Middle frontal gyrus (tissue), 1 donor: ENCODE results near the gene RXRA.

ENCODE experiments used
- DNase-seq: peaks from one replicate; pipeline ENCODE4 v3.0.0-alpha.2; 2015; ENCODE audit warnings: low spot score; ENCODE audit errors: extremely low spot score

The RXRA gene

GRCh38 chr9:134396825-134397224 is 70.6 kb downstream of the RXRA start:
- DNase-seq, result no peak

DNA sequence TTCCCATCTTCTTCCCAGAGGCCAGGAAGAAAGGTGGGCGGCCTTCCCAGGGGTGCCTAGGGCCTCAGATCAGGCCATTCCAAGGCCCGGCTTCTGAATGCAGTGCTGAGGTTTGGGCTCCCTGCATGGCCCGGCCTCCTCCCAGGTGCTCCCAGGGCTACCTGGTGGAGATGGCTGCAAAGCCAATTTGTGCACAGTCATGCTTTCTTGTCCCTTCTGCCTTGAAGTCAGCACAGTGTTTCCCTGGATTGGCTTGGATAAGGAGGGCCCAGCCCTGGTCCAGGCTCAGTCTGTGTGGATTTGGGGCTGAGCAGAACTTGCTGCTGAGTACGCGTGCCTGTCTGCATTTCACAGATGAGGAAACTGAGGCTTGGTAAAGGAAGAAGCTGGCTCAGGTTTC is 72.5 kb downstream of the RXRA start:
- no peak for DNase-seq

- no peak for DNase-seq
Measured at GRCh38 chr9:134399435-134400056, 73.3 kb downstream of the RXRA start.

GRCh38 chr9:134400283-134400682 is 74.0 kb downstream of the RXRA start:
- no peak for DNase-seq

GRCh38 chr9:134401391-134401790 is 75.1 kb downstream of the RXRA start:
- no peak for DNase-seq

GRCh38 chr9:134402182-134402581 is 75.9 kb downstream of the RXRA start:
- no peak for DNase-seq

DNA sequence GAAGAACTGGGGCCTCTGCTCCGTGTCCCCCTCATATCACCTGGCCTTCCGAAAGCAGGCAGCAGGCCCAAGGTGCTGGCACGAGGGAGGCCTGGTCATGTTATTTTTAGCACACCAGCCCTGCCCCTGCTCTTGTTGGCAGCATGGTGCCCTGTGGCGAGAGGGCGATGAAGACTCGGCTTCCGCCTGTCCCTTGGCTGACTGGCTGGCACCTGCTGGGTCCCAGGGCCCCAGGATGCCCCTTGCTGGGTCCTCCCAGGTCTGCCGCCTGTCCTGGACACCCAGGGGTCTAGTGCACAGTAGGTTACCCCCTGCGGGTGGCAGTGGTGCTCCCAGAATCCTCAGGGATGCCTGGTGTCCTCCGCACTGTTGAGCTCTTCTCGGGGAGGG is 77.0 kb downstream of the RXRA start:
- DNase-seq, result no peak

GRCh38 chr9:134403682-134404301 is 77.5 kb downstream of the RXRA start:
- no peak for DNase-seq

- no peak for DNase-seq
Measured at GRCh38 chr9:134404376-134405358, 78.4 kb downstream of the RXRA start.

- no peak for DNase-seq
Measured at GRCh38 chr9:134405527-134405926, 79.3 kb downstream of the RXRA start.

GRCh38 chr9:134406366-134407120 is 80.3 kb downstream of the RXRA start:
- no peak for DNase-seq

DNA sequence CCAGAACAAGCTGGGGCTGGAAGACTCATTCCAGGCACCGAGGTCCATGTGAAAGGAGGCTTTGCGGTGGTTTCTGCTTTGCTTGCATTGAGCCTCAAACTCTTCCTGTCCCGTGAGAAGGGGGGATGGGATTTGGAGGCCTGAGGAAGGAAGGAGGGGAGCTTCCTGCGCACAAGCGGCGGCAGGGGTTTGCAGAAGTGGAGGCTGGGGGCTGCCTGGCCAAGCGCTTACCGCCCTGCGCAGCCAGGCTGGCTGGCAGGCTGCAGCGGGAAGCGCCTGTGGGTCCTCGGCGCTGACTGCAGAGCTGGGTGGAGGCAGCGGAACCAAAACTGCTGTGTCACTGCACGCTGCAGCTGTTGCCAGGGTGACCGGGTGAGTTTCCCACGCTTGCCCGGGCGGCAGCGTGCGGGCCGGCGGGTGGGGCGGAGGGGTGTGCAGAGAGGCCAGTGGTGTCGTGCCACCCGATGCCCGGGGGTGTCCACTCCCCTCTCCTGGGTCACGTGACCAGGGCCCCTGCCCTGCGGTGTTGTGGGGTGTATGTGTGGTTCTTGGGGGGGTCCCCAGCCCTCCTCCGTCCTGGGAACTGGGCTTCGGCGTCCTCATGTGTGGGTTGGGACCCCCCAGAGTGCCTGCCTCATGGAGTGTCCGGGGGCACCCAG is 81.0 kb downstream of the RXRA start:
- peak; percentile 82 for DNase-seq

DNA sequence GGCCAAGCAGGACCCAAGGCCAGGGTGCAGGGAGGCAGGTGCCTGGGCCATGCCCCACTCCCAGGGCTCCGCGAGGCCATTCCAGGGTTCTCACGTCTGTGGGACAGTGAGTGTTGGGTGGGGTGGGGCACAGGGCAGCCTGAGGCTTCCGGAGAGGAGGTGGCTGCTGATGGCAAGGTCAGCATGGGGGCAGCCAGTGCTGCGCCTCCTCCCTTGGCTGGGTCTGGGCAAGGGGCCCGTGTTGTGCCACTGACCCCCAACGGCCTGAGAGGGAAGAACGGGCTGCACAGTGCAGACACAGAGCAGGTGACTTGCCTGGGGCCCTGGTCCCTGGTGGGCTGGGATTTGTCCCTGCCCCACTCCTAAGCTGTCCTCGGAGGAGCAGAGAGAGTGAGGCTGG is 82.1 kb downstream of the RXRA start:
- DNase-seq, result no peak

DNA sequence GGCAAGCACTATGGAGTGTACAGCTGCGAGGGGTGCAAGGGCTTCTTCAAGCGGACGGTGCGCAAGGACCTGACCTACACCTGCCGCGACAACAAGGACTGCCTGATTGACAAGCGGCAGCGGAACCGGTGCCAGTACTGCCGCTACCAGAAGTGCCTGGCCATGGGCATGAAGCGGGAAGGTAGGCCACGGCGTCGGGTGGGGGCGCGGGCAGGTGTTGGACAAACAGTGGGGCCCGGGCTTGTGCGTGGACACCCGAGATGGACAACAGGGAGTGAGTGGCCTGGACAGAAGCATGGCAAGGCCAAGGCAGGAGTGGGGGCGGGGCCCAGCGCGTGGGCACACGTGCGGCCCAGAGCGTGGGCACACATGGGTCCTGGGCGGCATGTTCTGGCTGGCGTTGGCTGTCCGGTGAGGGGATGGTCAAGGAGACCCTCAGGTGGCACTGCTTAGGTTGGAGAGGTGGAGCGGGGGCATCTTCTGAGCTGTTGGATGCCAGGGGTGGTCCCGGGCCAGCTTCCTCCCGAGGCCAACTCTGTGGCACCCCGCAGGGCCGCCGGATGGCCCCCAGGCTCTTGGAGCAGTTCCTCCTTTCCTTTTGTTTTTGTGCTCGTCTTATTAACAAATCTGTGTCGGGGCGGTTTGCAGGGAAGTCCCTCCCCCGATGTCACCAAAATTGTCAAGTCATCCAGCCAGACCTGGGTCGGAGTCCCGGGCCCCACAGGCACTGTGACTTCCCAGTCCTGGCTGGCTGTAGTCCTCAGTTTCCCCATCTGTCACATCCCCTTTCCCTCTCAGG is 82.9 kb downstream of the RXRA start:
- DNase-seq, result no peak

DNA sequence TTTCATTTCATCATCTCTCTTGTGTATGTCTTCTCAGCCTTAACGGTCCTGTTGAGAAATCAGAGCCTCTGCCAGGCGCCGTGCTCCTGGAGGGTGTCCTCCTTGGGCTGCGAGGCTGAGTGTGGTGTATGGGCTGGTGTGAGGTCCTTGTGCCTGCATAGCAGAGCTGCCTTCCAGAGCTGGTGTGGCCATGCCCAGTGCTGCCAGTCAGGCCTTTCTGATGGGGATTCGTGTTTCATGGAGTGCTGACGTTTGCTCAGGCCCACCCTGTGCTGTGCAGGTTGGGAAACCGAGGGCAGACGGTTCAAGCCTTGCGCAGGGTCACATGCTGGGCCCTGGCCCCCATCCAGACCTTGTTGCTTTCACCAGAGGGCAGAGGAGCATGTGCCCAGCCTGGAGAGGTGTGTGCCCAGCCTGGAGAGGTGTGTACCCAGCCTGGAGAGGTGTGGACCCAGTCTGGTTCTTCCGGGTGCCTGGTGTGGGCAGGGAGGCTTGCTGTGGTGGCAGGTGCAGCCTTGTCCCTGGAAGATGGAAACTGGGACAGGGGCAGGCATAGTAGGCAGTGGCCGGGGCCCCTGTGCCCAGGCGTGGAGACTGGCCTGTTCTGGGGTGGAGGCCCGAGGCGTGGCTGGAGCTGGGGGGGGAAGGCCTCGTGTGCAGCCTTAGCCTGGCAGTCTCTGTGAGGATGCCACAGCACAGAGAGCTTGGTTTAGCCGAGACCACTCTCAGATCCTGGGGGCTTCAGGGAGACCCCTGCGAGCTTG is 84.0 kb downstream of the RXRA start:
- no peak for DNase-seq

DNA sequence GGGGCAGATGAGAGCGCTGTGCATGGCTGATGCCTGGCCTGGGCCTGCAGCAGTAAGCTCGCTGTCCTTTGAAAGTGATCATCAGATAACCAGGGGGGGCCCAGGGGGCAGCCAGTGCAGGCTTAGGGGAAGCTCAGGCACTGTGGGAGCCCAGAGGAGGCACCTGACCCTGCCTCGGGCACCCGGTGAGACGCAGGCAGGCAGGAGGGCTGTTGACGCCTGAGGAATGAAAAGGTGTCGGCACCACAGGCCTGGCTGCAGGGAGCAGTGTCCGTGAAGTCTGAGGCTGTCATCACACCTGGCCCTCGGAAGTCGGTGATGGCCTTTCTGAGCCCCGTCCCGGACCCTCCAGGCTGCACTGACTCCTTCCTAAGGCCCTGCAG is 84.6 kb downstream of the RXRA start:
- DNase-seq, result no peak

DNA sequence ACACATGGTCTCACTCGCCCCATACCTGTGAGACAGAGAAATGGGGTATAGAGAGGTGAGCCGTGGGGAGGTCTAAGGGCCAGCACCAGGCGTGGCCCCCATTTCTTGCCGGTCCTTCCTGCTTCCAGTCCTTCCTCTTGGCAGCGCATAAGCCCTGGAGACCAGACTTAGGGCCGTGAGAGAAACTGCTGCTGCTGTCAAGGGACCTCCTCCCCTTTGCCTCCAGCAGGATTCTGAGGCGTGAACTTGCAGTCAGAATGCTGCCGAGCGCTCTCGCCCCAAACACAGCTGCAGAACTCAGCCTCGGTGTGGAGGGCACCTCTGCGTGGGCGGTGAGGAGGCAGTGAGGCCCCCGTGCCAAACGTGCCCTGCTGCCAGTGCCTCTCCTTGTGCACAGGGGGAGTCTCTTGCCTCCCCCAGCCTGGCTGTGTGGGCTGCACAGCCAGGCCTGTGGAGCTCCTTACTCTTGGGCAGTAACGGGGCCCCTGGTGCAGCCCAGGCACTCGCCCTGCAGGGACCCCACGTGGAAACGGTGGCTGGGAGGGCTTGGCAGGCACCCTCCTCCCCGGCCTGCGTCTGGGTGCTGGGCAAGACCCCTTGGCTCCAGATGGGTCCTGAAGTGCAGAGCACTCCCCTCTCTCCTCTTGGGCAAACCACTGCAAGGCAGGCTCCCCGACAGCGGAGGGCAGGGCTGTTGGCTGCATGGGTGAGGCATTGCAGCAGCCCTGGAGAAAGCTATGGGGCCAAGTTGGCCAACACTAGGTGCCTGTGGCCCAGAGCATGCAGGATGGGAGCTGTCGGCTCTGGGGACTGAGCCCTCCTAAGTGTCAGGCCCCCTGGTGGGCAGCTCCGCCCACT is 85.4 kb downstream of the RXRA start:
- no peak for DNase-seq

DNA sequence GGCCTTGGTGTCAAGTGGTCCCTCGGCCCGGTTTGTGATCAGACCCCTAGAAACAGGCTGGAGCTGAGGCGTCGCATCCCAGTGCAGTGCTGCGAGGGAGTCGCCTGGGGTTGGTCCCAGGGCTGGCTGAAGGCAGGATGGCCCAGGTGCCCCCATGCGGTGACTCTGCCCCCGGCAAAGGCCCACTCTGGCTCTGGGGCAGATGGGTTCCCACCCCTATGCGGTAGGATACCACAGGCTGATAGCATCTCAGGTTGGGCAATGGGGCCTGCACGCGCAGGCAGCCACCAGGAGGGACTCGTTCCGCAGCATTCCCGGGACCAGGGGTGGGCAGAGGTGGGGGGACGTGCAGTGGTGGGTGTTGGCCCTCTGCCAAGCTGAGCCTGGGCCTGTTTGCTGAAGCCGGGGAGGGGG is 86.0 kb downstream of the RXRA start:
- DNase-seq, result no peak
